ENCODE data around the gene SPHKAP.
A peak's percentile ranks its signal among the peaks of the same experiment; 100 is the strongest.

SPHKAP gene

GRCh38 chr2:228064024-228064423, 117.5 kb downstream of the SPHKAP start:
- no peak for DNase-seq (ENCODE audit: low read depth)
- TF ChIP-seq CTCF (IDR thresholded peaks at IDR 0.05; ENCODE audit: insufficient read depth, low read depth, low read length, missing control alignments): no peak
- H3K4me3 ChIP-seq (ENCODE audit: low read depth, low read length): no peak overlapping the region

GRCh38 chr2:228063558-228063957, 117.9 kb downstream of the SPHKAP start:
- H3K4me3 ChIP-seq (ENCODE audit: low read depth, low read length): no peak overlapping the region
- TF ChIP-seq CTCF (IDR thresholded peaks at IDR 0.05; ENCODE audit: insufficient read depth, low read depth, low read length, missing control alignments): no peak
- DNase-seq (ENCODE audit: low read depth): no peak

- DNase-seq (ENCODE audit: low read depth): no peak
- no peak overlapping the region for H3K4me3 ChIP-seq (ENCODE audit: low read depth, low read length)
- TF ChIP-seq CTCF (IDR thresholded peaks at IDR 0.05; ENCODE audit: insufficient read depth, low read depth, low read length, missing control alignments): no peak
These were observed 121.8 kb downstream of the SPHKAP start for GRCh38 chr2:228059735-228060134.

GRCh38 chr2:228056293-228057097, 125.0 kb downstream of the SPHKAP start:
- no peak for TF ChIP-seq CTCF (IDR thresholded peaks at IDR 0.05; ENCODE audit: insufficient read depth, low read depth, low read length, missing control alignments)
- no peak for DNase-seq (ENCODE audit: low read depth)
- H3K4me3 ChIP-seq (ENCODE audit: low read depth, low read length): no peak overlapping the region

GRCh38 chr2:228048838-228049490, 132.5 kb downstream of the SPHKAP start:
- peak; percentile 24 for DNase-seq (ENCODE audit: low read depth)
- TF ChIP-seq CTCF (IDR thresholded peaks at IDR 0.05; ENCODE audit: insufficient read depth, low read depth, low read length, missing control alignments): peak; percentile 39

GRCh38 chr2:228040995-228041394, 140.5 kb downstream of the SPHKAP start:
- TF ChIP-seq CTCF (IDR thresholded peaks at IDR 0.05; ENCODE audit: insufficient read depth, low read depth, low read length, missing control alignments): no peak
- DNase-seq (ENCODE audit: low read depth): no peak
- H3K4me3 ChIP-seq (ENCODE audit: low read depth, low read length): no peak overlapping the region

More at GRCh38 chr2:228048838-228049490, 132.5 kb downstream of the SPHKAP start:
- H3K4me3 ChIP-seq (ENCODE audit: low read depth, low read length): no peak overlapping the region

Data from GM12865 (cell line).